ENCODE measurements around the gene STPG3. TPM values are rescaled to one million over a fixed set of nuclear protein-coding genes. Genes with fewer than 3 reads are reported as not detected.
"Not testable (repeated sequence)": the region's sequence is repeated elsewhere in the genome, so short reads cannot be mapped to it uniquely, and the experiment has no call there.

Gene STPG3
- total RNA-seq, 1 experiment from 2014 or later: not detected

- intact Hi-C loops (cut with micrococcal nuclease; ENCODE audit: unreplicated experiment): no loop called here
- no TSS peak for BruUV-seq (replicated peaks)
These were observed 10.1 kb upstream of the STPG3 start, which contains the start of gene TUBB4B for GRCh38 chr9:137240841-137241489. TSS of gene TUBB4B (plus strand) at chr9:137241287. CDS start at chr9:137241361, 74 bp downstream.

GRCh38 chr9:137241490-137242268, 9.4 kb upstream of the STPG3 start:
- Mint-ChIP-seq H3K4me1 (ENCODE audit: low read depth, unreplicated experiment) (peaks cover 28% of the 10 kb centered on the region), H3K27me3 (ENCODE audit: unreplicated experiment) (peaks cover 12% of the 10 kb centered on the region), H3K36me3 (ENCODE audit: insufficient read depth, unreplicated experiment) (peaks cover 67% of the 10 kb centered on the region), H3K4me3 (ENCODE audit: low read depth, unreplicated experiment) (peak overlapping the region; percentile 76), H3K27ac (ENCODE audit: unreplicated experiment) (peak overlapping the region; percentile 100), H3K9me3 (ENCODE audit: low read depth, unreplicated experiment) (no peaks in the 10 kb centered on the region)
- peak; percentile 59 for DNase-seq
- no TSS peak for BruUV-seq (replicated peaks)
- no peak for TF ChIP-seq CTCF (IDR thresholded peaks at IDR 0.05; ENCODE audit: unreplicated experiment)
- intact Hi-C loops (cut with micrococcal nuclease; ENCODE audit: unreplicated experiment): no loop called here
- CTCF ChIA-PET: interaction anchor here (1.1 kb wide), 1 partner anchor 13 kb away, joined by 4 read pairs; no protein-coding TSS in a partner anchor

More at GRCh38 chr9:137240841-137241489, 10.1 kb upstream of the STPG3 start, which contains the start of gene TUBB4B:
- Mint-ChIP-seq H3K4me1 (ENCODE audit: low read depth, unreplicated experiment) (peaks cover 28% of the 10 kb centered on the region), H3K4me3 (ENCODE audit: low read depth, unreplicated experiment) (peak within 1 kb of the TSS; percentile 76), H3K36me3 (ENCODE audit: insufficient read depth, unreplicated experiment) (peaks cover 67% of the 10 kb centered on the region), H3K27me3 (ENCODE audit: unreplicated experiment) (peaks cover 12% of the 10 kb centered on the region), H3K27ac (ENCODE audit: unreplicated experiment) (peak within 1 kb of the TSS; percentile 100), H3K9me3 (ENCODE audit: low read depth, unreplicated experiment) (no peaks in the 10 kb centered on the region)
- CTCF ChIA-PET: interaction anchor here (0.8 to 1.4 kb wide), 2 partner anchors 14 to 182 kb away, joined by 3 to 5 read pairs; partner anchors contain the start of gene EXD3
- TF ChIP-seq CTCF (IDR thresholded peaks at IDR 0.05; ENCODE audit: unreplicated experiment): no peak
- DNase-seq: peak; percentile 94

DNA sequence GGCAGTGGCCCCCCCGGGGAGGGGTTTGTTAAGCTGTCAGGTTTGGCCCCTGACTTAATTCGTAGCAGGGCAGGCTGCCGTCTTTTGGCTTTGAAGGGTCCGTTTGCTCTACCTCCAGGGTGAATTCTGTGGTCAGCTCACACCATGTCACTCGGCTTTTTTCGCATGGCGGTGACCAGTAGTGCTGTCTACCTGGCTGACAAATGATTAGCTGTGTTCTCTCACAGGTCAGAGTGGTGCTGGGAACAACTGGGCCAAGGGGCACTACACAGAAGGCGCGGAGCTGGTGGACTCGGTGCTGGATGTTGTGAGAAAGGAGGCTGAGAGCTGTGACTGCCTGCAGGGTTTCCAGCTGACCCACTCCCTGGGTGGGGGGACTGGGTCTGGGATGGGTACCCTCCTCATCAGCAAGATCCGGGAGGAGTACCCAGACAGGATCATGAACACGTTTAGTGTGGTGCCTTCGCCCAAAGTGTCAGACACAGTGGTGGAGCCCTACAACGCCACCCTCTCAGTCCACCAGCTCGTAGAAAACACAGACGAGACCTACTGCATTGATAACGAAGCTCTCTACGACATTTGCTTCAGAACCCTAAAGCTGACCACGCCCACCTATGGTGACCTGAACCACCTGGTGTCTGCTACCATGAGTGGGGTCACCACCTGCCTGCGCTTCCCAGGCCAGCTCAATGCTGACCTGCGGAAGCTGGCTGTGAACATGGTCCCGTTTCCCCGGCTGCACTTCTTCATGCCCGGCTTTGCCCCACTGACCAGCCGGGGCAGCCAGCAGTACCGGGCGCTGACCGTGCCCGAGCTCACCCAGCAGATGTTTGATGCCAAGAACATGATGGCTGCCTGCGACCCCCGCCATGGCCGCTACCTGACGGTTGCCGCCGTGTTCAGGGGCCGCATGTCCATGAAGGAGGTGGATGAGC, 8.6 kb upstream of the STPG3 start:
- Mint-ChIP-seq H3K27me3 (ENCODE audit: unreplicated experiment) (peaks cover 12% of the 10 kb centered on the region), H3K36me3 (ENCODE audit: insufficient read depth, unreplicated experiment) (peaks cover 67% of the 10 kb centered on the region), H3K27ac (ENCODE audit: unreplicated experiment) (peak overlapping the region; percentile 85), H3K9me3 (ENCODE audit: low read depth, unreplicated experiment) (no peaks in the 10 kb centered on the region), H3K4me1 (ENCODE audit: low read depth, unreplicated experiment) (peaks cover 25% of the 10 kb centered on the region), H3K4me3 (ENCODE audit: low read depth, unreplicated experiment) (peak overlapping the region; percentile 76)
- CTCF ChIA-PET: interaction anchor here (1.1 kb wide), 1 partner anchor 12 kb away, joined by 4 read pairs; no protein-coding TSS in a partner anchor
- intact Hi-C loops (cut with micrococcal nuclease; ENCODE audit: unreplicated experiment): no loop called here
- no TSS peak for BruUV-seq (replicated peaks)
- TF ChIP-seq CTCF (IDR thresholded peaks at IDR 0.05; ENCODE audit: unreplicated experiment): no peak
- no peak for DNase-seq

DNA sequence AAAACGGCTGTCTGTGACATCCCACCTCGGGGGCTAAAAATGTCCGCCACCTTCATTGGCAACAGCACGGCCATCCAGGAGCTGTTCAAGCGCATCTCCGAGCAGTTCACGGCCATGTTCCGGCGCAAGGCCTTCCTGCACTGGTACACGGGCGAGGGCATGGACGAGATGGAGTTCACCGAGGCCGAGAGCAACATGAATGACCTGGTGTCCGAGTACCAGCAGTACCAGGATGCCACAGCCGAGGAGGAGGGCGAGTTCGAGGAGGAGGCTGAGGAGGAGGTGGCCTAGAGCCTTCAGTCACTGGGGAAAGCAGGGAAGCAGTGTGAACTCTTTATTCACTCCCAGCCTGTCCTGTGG, 7.8 kb upstream of the STPG3 start:
- H3K9me3 Mint-ChIP-seq (ENCODE audit: low read depth, unreplicated experiment); intact Hi-C loops (cut with micrococcal nuclease; ENCODE audit: unreplicated experiment); DNase-seq: not testable (repeated sequence)
- Mint-ChIP-seq H3K27me3 (ENCODE audit: unreplicated experiment) (peaks cover 12% of the 10 kb centered on the region), H3K4me3 (ENCODE audit: low read depth, unreplicated experiment) (peak overlapping the region; percentile 76), H3K27ac (ENCODE audit: unreplicated experiment) (peak overlapping the region; percentile 55), H3K36me3 (ENCODE audit: insufficient read depth, unreplicated experiment) (peaks cover 67% of the 10 kb centered on the region), H3K4me1 (ENCODE audit: low read depth, unreplicated experiment) (peaks cover 18% of the 10 kb centered on the region)
- TSS peak; percentile 73 for BruUV-seq (replicated peaks)
- CTCF ChIA-PET: interaction anchor here (0.6 kb wide), 1 partner anchor 112 kb away, joined by 3 read pairs; no protein-coding TSS in a partner anchor
